Breast epithelium (tissue), 4 donors: Measurements from ENCODE around the gene PDE4D. TPM values are rescaled to one million over a fixed set of nuclear protein-coding genes. Genes with fewer than 3 reads are reported as not detected.

ENCODE experiments used
- DNase-seq, 2 donors: peaks; one replicate each; pipeline ENCODE4 v3.0.0-alpha.2; 2019; ENCODE audit warnings: low spot score in 2 of 2
- H3K27ac ChIP-seq, 2 donors: fragments of 200-600 bp; sonication (generic) in 1 of 2; one replicate each; pipeline ENCODE4 v1.5.1; 2016 to 2019; ENCODE audit warnings: mild to moderate bottlenecking in 1 of 2
- H3K27me3 ChIP-seq, 2 donors: fragments of 200-600 bp; sonication (generic) in 1 of 2; one replicate each; pipeline versions ENCODE4 v1.5.1 to v1.6.0; 2017 to 2019; ENCODE audit warnings: control low read depth in 1 of 2, mild to moderate bottlenecking in 1 of 2
- H3K36me3 ChIP-seq: fragments of 200-600 bp; one replicate; pipeline ENCODE4 v1.5.1; 2019
- H3K4me1 ChIP-seq, 2 donors: fragments of 200-600 bp; sonication (generic); one replicate each; pipeline ENCODE4 v1.5.1; 2016 to 2019; ENCODE audit warnings: control low read depth in 1 of 2
- H3K4me3 ChIP-seq, 3 donors: fragments of 200-600 bp; sonication (generic); 1 replicate in 2 of 3; 2 replicates in 1 of 3; pipeline ENCODE4 v1.5.1; 2016 to 2019; ENCODE audit warnings: mild to moderate bottlenecking in 3 of 3, moderate library complexity in 2 of 3
- H3K9me3 ChIP-seq, 2 donors: fragments of 200-600 bp; sonication (generic) in 1 of 2; one replicate each; pipeline ENCODE4 v1.5.1; 2016 to 2019; ENCODE audit warnings: control low read depth in 1 of 2
- POLR2A ChIP-seq: fragments of 450-650 bp; IDR thresholded peaks from one replicate; pipeline ENCODE4 v1.6.1; 2016; ENCODE audit warnings: antibody characterized with exemption, mild to moderate bottlenecking, moderate library complexity
- POLR2AphosphoS5 ChIP-seq, 3 donors: sonication (generic); formaldehyde crosslinking; IDR thresholded peaks; one replicate each; pipeline ENCODE4 v1.6.1; 2017; ENCODE audit warnings: antibody characterized with exemption in 3 of 3
- intact Hi-C: fragments of 100-400 bp; cut with DNase I; formaldehyde crosslinking; loops from one replicate; pipeline ENCODE4 v1.15.1; 2023; ENCODE audit warnings: low total_unique reads
- total RNA-seq, 3 donors: library from RNA; depleted of rRNA; stranded (reverse); fragments of >200 nt; gene quantifications; one replicate each; pipeline ENCODE4 v1.1.0, GENCODE V29; 2016
- TF ChIP-seq, protein P1 (sequence below), 3 donors: fragments of 450-650 bp; IDR thresholded peaks; one replicate each; pipeline ENCODE4 v1.5.1; 2016 to 2017; ENCODE audit warnings: antibody characterized with exemption in 3 of 3, mild to moderate bottlenecking in 3 of 3, moderate library complexity in 3 of 3

PDE4D gene
- total RNA-seq, 3 donors from 2014 or later = 14.4 to 37.4 (median 28.2) TPM

DNA sequence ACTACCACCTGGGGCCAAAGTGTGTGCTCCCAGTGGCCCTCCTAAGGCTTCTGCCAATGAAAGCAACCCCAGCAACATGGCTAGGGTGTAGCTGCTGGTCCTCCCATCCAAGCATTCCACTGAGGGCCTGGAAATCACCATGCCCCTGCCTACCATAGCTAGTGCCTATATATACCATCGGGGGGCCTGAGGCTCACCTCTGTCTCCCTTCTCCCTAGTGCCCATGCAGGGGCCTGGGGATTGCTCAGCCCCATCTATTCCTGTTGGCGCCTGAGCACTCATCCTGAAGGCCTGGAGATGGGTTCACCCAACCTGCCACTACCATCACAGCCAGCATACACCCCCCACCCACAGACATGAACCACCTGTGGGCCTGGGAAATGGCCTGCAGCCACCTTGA lies 943.3 kb downstream of the PDE4D start:
- H3K27me3 ChIP-seq = no peaks in the 10 kb centered on the region
- intact Hi-C loops = no loop called here
- no peak overlapping the region for H3K27ac ChIP-seq
- H3K36me3 ChIP-seq = no peaks in the 10 kb centered on the region
- no peak overlapping the region for H3K4me3 ChIP-seq
- H3K4me1 ChIP-seq = no peaks in the 10 kb centered on the region
- H3K9me3 ChIP-seq = no peaks in the 10 kb centered on the region
- DNase-seq = no peak
- TF ChIP-seq POLR2AphosphoS5 (IDR thresholded peaks at IDR 0.05) (no peak), POLR2A (no peak)
- TF ChIP-seq, protein P1, sequence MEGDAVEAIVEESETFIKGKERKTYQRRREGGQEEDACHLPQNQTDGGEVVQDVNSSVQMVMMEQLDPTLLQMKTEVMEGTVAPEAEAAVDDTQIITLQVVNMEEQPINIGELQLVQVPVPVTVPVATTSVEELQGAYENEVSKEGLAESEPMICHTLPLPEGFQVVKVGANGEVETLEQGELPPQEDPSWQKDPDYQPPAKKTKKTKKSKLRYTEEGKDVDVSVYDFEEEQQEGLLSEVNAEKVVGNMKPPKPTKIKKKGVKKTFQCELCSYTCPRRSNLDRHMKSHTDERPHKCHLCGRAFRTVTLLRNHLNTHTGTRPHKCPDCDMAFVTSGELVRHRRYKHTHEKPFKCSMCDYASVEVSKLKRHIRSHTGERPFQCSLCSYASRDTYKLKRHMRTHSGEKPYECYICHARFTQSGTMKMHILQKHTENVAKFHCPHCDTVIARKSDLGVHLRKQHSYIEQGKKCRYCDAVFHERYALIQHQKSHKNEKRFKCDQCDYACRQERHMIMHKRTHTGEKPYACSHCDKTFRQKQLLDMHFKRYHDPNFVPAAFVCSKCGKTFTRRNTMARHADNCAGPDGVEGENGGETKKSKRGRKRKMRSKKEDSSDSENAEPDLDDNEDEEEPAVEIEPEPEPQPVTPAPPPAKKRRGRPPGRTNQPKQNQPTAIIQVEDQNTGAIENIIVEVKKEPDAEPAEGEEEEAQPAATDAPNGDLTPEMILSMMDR (IDR thresholded peaks at IDR 0.05) = no peak

DNA sequence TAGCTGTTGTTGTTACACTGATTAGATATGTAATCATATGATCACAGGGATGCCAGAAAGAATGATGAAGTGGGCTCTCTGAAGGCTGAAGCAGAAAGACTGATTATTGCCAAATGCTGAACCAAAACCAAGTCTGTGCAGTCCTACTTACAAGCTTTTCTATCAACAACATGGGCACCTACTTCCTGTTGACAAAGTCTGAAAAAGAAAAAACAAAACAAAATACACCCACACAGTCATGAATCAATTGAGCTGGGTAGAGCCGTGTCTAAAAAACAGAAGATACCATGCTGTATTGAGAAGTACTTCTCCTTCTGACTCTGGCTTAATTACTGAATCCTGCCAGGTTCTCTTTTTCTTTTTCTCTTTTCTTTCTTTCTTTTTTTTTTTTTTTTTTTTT lies 947.3 kb downstream of the PDE4D start:
- no peaks in the 10 kb centered on the region for H3K4me1 ChIP-seq
- no peak for DNase-seq
- TF ChIP-seq POLR2A (no peak), POLR2AphosphoS5 (IDR thresholded peaks at IDR 0.05) (no peak)
- TF ChIP-seq, protein P1 (IDR thresholded peaks at IDR 0.05) = no peak
- H3K27ac ChIP-seq = no peak overlapping the region
- H3K9me3 ChIP-seq = no peaks in the 10 kb centered on the region
- no peaks in the 10 kb centered on the region for H3K27me3 ChIP-seq
- intact Hi-C loops = no loop called here
- no peak overlapping the region for H3K4me3 ChIP-seq
- H3K36me3 ChIP-seq = no peaks in the 10 kb centered on the region

DNA sequence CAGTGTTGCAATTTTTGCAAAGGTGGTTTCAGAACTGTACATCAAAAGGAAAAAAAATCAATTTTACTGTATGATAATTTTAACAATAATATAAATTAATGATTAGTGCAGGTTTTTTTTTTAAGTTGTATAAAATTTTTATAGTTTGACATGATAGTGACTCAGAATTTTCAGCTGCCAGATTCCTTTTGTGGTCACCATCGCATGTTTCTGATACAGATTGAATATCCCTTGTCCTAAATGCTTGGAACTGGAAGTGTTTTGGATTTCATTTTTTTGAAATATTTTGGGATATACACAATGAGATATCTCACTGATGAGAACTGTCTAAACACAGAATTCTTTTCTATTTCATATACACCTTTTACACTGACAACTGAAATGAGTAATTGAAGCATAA lies 949.3 kb downstream of the PDE4D start:
- no peaks in the 10 kb centered on the region for H3K4me1 ChIP-seq
- H3K9me3 ChIP-seq = no peaks in the 10 kb centered on the region
- H3K36me3 ChIP-seq = no peaks in the 10 kb centered on the region
- no peaks in the 10 kb centered on the region for H3K27me3 ChIP-seq
- no peak for DNase-seq
- H3K27ac ChIP-seq = no peak overlapping the region
- H3K4me3 ChIP-seq = no peak overlapping the region
- intact Hi-C loops = no loop called here
- TF ChIP-seq POLR2A (no peak), POLR2AphosphoS5 (IDR thresholded peaks at IDR 0.05) (no peak)
- TF ChIP-seq, protein P1 (IDR thresholded peaks at IDR 0.05) = no peak

DNA sequence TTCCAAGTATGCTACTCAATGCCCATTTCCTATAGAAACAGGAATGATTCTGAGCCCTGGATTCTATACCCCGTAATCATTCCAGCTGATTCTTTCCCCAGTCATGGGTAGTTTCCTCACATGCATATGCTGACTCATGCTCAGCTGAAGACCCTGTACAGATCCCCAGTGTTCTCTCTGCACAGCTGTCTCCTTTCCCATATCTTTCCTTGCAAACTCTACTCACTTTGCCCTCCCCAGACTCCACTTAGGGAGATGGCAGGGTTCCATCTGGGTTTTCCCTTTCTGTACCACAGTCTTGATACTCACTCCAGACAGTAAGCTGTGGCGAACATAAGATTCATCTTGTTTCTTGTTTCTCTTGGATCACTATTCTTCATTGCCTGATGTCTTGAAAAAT lies 953.1 kb downstream of the PDE4D start:
- H3K27ac ChIP-seq = no peak overlapping the region
- no peaks in the 10 kb centered on the region for H3K27me3 ChIP-seq
- TF ChIP-seq, protein P1 (IDR thresholded peaks at IDR 0.05) = no peak
- TF ChIP-seq POLR2AphosphoS5 (IDR thresholded peaks at IDR 0.05) = no peak
- no peak for TF ChIP-seq POLR2A
- H3K4me1 ChIP-seq = no peaks in the 10 kb centered on the region
- no peaks in the 10 kb centered on the region for H3K36me3 ChIP-seq
- no peaks in the 10 kb centered on the region for H3K9me3 ChIP-seq
- H3K4me3 ChIP-seq = no peak overlapping the region
- no peak for DNase-seq
- intact Hi-C loops = no loop called here

DNA sequence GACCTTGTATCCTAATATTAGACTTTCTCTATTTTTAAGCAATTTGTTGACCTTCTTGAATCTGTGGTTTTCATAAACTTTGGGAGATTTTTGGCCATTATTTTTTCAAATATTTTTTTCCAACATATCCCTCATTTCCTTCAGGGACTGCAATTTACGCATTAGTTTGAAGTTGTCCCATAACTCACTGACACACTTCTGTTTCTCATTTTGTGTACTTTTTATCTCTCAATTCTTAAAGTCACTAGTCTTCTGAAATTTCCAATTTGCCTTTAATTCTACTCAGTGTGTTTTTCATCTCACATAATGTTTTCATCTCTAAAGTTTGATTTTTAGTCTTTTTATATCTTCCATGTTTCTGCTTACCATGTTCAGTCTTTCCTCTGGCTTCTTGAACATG lies 953.9 kb downstream of the PDE4D start:
- Histone ChIP-seq H3K27ac (no peak overlapping the region), H3K4me3 (no peak overlapping the region), H3K27me3 (no peaks in the 10 kb centered on the region), H3K9me3 (no peaks in the 10 kb centered on the region), H3K36me3 (no peaks in the 10 kb centered on the region), H3K4me1 (no peaks in the 10 kb centered on the region)
- no peak for DNase-seq
- TF ChIP-seq POLR2AphosphoS5 (IDR thresholded peaks at IDR 0.05) (no peak), POLR2A (no peak)
- TF ChIP-seq, protein P1 (IDR thresholded peaks at IDR 0.05) = no peak
- intact Hi-C loops = no loop called here
